Measurements from ENCODE around the gene MTAP. TPM values are rescaled to one million over a fixed set of nuclear protein-coding genes. Genes with fewer than 3 reads are reported as not detected.

MTAP gene
- total RNA-seq, 3 donors from 2014 or later: 20.8 to 40.2 (median 29.5) TPM

DNA sequence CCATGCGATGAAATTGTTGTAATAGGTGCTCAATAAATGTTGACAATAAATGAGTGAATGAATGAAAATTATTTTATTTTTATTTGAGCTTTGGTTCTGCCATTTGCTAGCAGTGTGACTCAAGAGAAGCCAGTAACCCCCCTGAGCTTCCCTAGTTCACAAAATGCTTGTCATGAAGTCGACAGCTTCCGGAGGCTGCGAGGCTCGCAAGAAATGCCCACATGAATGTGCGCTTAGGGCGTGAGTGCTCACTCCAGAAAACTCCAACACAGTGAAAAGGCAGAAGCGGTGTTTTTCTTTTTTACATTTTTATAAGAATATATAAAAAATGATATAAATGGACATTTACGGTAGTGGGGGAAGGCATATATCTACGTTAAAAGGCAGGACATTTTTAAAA lies 165.3 kb downstream of the MTAP start:
- H3K4me3 ChIP-seq: no peak overlapping the region
- H3K4me1 ChIP-seq: no peaks in the 10 kb centered on the region
- TF ChIP-seq POLR2AphosphoS5 (IDR thresholded peaks at IDR 0.05) (no peak), POLR2A (IDR thresholded peaks at IDR 0.05) (no peak)
- TF ChIP-seq, protein P1, sequence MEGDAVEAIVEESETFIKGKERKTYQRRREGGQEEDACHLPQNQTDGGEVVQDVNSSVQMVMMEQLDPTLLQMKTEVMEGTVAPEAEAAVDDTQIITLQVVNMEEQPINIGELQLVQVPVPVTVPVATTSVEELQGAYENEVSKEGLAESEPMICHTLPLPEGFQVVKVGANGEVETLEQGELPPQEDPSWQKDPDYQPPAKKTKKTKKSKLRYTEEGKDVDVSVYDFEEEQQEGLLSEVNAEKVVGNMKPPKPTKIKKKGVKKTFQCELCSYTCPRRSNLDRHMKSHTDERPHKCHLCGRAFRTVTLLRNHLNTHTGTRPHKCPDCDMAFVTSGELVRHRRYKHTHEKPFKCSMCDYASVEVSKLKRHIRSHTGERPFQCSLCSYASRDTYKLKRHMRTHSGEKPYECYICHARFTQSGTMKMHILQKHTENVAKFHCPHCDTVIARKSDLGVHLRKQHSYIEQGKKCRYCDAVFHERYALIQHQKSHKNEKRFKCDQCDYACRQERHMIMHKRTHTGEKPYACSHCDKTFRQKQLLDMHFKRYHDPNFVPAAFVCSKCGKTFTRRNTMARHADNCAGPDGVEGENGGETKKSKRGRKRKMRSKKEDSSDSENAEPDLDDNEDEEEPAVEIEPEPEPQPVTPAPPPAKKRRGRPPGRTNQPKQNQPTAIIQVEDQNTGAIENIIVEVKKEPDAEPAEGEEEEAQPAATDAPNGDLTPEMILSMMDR (IDR thresholded peaks at IDR 0.05): no peak

DNA sequence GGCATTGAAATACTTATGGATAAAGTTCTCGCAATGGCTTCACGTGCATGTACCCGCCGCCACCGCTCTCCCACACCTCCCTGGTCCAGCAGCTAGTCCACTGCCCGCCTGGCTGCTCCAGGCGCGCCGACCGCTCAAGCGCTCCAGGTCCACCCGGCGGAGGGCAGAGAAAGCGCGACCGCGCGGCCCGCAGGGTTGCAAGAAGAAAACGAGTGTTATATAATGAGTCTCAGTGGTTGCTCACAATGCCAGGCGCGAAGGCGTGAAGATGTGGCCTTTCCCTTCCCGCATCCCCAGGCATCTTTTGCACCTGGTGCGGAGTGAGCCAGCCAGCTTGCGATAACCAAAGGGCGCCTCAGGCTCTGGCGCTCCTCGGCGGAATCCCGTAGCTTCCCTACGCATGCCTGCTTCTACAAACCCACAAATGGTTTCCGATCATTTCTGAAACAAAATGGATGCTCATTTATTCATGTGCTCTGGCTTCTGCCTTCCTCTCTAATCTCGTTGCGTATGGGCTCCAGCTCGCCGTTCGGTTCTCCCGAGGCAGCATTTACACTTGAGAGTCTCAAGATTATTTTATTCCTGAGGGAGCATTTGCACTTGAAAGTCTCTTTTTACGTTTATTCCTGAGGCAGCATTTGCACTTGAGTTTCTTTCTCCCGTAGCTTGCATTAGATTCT lies 166.0 kb downstream of the MTAP start:
- H3K4me3 ChIP-seq: no peak overlapping the region
- DNase-seq (ENCODE audit: low spot score in 2 of 2): no peak
- peaks cover 0 to 1% of the 10 kb centered on the region in 2 donors for H3K9me3 ChIP-seq
- intact Hi-C loops (cut with DNase I; ENCODE audit: low total_unique reads): no loop called here
- H3K4me1 ChIP-seq: no peaks in the 10 kb centered on the region
- H3K27ac ChIP-seq: no peak overlapping the region
- TF ChIP-seq, protein P1 (IDR thresholded peaks at IDR 0.05): no peak
- no peak for TF ChIP-seq POLR2A (IDR thresholded peaks at IDR 0.05)
- TF ChIP-seq POLR2AphosphoS5 (IDR thresholded peaks at IDR 0.05): no peak
- H3K27me3 ChIP-seq: peaks cover 4 to 87% of the 10 kb centered on the region in 2 donors
- no peaks in the 10 kb centered on the region for H3K36me3 ChIP-seq

More for the DNA sequence above, 165.3 kb downstream of the MTAP start:
- Histone ChIP-seq H3K9me3 (peaks cover 0 to 5% of the 10 kb centered on the region in 2 donors), H3K27me3 (peaks cover 4 to 79% of the 10 kb centered on the region in 2 donors), H3K27ac (no peak overlapping the region), H3K36me3 (no peaks in the 10 kb centered on the region)
- no peak for DNase-seq (ENCODE audit: low spot score in 2 of 2)
- intact Hi-C loops (cut with DNase I; ENCODE audit: low total_unique reads): no loop called here

DNA sequence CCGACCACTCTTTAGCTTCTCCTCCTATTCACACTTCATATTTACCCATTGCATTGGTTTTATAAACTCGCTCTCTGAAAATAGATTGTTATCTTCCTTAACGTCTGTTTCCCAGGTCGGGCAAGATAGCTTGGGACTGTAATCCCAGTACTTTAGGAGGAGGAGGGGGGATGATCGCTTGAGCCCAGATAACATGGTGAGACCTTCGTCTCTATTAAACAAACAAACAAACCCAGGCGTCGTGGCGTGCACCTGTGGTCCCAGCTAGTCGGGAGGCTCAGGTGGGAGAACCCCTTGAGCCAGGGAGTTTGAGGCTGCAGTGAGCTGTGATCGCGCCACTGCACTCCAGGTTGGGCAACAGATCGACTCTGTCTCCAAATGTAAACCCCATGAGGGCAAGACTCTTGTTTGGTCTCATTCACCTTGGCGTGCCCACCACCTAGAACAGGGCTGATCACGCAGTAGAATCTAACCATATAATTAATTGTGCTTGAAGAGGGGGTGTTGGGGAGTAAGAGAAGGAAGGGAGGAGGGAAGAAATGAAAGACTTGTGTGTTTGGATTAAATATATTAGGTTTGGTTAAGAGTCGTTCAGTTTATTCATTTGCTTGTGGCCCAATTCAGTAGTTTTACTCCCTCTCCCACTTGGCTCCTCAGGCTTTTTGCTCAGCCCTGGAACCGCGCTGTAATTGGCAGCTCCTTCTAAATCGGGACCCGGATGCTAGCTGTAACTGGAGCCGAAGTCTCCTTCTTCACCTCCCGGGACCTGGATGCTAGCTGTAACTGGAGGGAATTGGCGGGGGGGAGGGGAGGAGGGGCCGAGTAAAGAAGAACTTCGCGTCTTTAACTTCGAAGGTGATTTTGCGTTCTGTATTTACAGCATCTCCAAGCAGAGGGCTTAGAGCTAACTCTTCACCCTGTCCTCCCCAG lies 166.8 kb downstream of the MTAP start:
- intact Hi-C loops (cut with DNase I; ENCODE audit: low total_unique reads): no loop called here
- no peak for DNase-seq (ENCODE audit: low spot score in 2 of 2)
- H3K36me3 ChIP-seq: no peaks in the 10 kb centered on the region
- peaks cover 4 to 95% of the 10 kb centered on the region in 2 donors for H3K27me3 ChIP-seq
- no peak overlapping the region for H3K27ac ChIP-seq
- H3K9me3 ChIP-seq: no peaks in the 10 kb centered on the region
- H3K4me1 ChIP-seq: no peaks in the 10 kb centered on the region
- TF ChIP-seq, protein P1 (IDR thresholded peaks at IDR 0.05): no peak
- TF ChIP-seq POLR2AphosphoS5 (IDR thresholded peaks at IDR 0.05) (no peak), POLR2A (IDR thresholded peaks at IDR 0.05) (no peak)
- no peak overlapping the region for H3K4me3 ChIP-seq

DNA sequence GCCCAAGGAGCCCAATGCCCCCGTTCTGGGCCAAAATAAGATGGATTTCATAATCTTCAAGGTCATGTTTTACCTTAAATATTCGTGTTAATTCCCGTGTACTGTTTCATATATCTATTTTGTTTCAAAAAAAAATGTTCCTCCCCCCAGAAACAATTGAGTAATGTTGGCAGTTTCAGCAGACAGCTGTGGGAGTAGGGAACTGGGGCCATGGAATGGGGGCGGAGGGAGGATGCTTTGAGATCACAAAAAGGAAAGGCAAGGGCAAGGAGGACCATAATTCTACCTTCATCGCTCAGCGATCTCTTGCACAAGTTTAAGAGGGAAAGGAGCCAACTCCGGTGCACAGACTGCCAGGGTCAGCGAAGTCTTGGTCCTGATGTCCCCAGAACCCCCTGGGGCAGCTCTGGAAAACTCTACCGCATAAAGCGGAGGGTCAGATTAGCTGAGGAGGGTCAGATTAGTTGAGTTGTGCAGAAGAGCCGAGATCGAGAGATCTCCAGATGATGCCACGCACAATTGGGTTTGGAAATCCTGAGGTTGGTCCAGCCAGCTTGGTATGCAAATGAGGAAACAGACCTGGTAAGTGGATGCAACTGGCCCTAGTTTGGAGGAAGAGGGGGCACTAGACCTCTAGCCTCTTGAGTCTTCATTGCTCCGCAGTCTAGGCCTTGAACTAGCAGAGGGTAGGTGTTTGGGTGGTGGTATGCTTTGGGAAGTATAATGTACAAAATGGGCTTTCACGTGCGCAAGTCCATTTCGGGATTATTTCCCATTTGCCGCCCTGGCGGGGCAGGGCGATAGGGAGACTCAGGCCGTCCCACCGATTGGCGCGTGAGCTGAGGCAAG lies 167.7 kb downstream of the MTAP start:
- Histone ChIP-seq H3K27ac (no peak overlapping the region), H3K9me3 (no peaks in the 10 kb centered on the region), H3K4me3 (no peak overlapping the region), H3K36me3 (no peaks in the 10 kb centered on the region), H3K27me3 (peaks cover 4 to 100% of the 10 kb centered on the region in 2 donors), H3K4me1 (no peaks in the 10 kb centered on the region)
- TF ChIP-seq POLR2A (IDR thresholded peaks at IDR 0.05) (no peak), POLR2AphosphoS5 (IDR thresholded peaks at IDR 0.05) (no peak)
- TF ChIP-seq, protein P1 (IDR thresholded peaks at IDR 0.05): no peak
- no peak for DNase-seq (ENCODE audit: low spot score in 2 of 2)
- intact Hi-C loops (cut with DNase I; ENCODE audit: low total_unique reads): no loop called here

All from breast epithelium (tissue), 4 donors.